Stimulated activated CD8-positive, alpha-beta memory T cell treated with anti-CD3 and anti-CD28 coated beads, Interleukin-2, amount 100 ng/mL, for 48 hours (primary cell): ENCODE results near the gene AADACL2.
"Not testable (repeated sequence)": the region's sequence is repeated elsewhere in the genome, so short reads cannot be mapped to it uniquely, and the experiment has no call there.

ENCODE experiments used
- DNase-seq, 2 donors: peaks; one replicate each; pipeline ENCODE4 v3.0.0-alpha.2; 2020; ENCODE audit warnings: low read depth in 2 of 2

Gene AADACL2

GRCh38 chr3:151733613-151734012, at the start of gene AADACL2:
TSS of gene AADACL2 (plus strand) at chr3:151733927. CDS start at chr3:151734036, 109 bp downstream.
- DNase-seq = no peak

DNA sequence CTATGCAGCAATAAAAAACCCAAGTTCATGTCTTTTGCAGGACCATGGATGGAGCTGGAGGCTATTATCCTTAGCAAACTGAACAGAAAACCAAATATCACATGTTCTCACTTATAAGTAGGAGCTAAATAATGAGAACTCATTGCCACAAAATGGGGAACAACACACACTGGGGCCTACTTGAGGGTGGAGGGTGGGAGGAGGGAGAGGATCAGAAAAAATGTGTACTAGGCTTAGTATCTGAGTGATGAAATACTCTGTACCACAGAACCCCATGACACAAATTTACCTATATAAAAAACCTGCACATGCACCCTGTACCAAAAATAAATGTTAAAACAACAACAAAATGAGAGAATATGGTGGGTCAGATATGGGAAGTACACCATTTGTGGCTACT, 49.6 kb upstream of the AADACL2 start:
- no peak for DNase-seq

GRCh38 chr3:151686257-151686656, 47.5 kb upstream of the AADACL2 start:
- no peak for DNase-seq

DNA sequence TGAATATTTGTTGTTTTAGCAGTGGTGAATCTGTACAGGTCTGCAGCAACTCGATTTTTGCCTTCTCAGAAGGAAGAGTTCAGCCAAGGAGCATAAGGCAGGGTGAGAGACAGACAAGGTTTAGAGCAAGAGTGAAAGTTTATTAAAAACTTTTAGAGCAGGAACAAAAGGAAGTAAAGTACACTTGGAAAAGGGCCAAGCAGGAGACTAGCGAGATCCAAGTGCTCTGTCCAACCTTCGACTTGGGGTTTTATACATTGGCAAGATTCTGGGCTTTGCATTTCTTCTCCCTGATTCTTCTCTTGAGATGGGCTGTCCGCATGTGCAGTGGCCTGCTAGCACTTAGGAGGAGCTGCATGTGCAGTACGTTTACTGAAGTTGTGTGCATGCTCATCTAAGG, 46.7 kb upstream of the AADACL2 start:
- no peak for DNase-seq

DNA sequence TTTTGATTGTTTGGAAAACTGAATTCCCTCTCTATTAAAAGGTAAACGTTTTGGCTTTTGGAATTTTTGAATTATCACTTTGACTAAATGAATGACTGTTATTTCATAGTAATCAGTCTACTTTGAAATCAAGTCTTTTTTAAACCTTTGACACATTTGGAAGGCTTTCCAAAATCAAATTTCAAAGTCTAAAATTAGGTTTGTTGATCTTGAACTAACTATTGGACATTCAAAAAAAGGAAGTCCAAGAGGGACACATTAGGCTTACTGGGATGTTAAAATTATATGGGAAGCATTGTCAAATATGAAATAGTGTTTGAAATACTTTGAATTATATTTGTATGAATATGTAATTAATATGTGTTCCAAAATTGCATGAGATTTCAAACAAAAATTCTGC, 45.2 kb upstream of the AADACL2 start:
- no peak for DNase-seq

GRCh38 chr3:151690645-151691044, 43.1 kb upstream of the AADACL2 start:
- no peak for DNase-seq

- DNase-seq = no peak
These were observed 36.2 kb upstream of the AADACL2 start for GRCh38 chr3:151697496-151697895.

DNA sequence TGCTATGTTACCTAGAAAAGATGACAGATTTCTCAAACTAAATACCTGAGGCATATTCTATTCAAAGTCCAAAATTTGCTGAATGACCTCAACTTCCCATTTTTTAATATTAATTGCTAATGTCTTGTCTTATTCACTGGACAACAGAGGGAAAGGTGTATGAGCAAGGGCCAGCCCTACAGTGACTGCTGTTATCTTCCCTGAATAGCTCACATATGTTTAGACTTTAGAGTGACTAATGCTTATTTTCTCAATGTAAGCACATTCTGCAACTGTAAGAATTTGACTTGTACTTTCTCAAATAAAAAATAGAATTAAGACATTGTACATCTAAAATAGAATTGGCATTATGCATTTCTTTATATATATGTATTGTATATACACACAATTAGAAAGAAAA, 26.5 kb upstream of the AADACL2 start:
- no peak for DNase-seq

DNA sequence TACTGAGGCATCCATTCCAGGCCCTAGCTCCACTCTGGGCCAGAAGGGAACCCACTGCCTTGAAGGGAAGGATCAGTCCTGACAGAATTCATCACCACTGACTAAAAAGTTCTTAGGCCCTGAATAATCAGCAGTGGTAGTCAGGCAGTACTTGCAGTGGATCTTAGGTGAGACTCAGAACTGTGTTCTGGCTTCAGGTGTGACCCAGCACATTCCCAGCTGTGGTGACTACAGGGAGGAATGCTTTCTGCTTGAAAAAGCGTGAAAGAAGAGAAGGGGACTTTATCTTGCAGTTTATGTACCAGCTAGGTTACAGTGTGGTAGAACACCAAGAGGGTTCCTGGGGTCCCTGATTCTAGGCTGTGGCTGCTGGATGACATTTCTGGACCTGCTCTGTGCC, 24.9 kb upstream of the AADACL2 start:
- DNase-seq = no peak

GRCh38 chr3:151709847-151710246, 23.9 kb upstream of the AADACL2 start:
- DNase-seq = no peak

DNA sequence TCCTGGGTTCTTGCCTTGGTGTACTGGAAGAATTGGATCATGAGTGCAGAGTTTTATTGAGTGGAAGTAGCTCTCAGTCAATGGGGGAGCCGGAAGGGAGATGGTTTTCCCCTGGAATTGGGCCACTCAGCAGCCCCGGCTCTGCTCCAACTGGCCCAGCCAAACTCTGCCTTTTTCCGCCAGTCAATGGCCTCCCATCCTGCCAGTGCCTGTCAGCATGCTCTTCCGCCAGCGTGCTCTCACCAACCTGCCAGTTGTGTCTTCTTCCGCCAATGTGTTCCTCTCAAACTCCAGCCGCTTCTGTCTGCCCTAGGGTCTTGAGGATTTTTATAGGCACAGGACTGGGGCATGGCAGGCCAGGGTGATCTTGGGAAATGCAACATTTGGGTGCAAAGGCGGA, 12.4 kb upstream of the AADACL2 start:
- no peak for DNase-seq

DNA sequence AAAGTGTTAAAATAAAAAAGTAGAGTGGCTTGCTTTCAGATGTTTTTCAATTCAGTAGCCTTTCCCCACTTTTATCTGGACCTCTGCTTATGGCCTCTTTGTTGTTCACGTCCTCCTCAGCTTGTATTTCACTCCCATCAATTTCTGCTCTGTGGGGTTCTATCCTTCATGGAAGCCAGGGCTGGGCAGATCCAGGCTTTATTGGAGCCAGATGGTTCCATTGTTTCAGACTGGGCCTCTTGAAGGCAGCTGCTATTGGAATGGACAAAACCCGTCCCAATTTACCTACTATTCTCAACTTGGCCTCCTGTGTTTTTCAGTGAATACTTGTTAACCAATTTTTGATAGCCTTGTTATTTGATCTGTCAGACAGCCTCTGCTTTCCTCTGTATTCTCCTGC, 10.9 kb upstream of the AADACL2 start:
- DNase-seq = no peak

- DNase-seq = no peak
These were observed 8.9 kb upstream of the AADACL2 start for GRCh38 chr3:151724576-151725562.

DNA sequence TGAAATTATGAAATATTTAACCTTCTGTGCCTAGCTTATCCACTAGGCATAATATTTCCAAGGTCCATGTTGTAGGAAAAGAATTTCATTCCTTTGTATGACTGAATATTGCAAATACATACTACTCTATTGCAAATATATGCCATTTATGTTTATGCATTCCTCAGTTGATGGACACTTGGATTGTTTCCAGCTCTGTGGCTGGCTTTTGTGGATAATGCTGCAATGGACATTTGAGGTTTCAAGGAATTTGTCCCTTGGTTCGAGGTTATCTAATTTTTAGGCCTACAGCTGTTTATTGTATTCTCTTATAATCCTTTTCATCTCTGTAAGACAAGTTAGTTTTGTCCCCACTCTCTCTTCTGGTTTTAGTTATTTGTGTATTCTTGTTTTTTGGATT, 7.7 kb upstream of the AADACL2 start:
- DNase-seq = no peak

DNA sequence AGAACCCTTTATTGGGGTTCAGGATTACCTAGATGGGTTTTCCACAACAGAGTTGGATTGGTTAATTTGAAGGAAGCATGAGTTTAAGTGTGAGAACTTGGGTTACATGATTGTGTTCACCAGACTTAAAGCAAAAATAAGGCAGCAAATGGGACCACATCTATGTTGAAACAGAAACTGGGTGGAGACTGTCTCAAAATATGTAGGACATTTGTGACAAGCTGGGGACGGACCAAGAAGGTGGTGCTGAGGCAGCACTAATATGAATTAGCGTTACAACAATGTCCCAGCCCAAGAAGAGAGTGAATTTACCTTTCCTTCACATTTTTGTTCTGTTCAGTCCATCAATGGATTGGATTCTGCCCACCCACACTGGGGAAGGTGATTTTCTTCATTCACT, 866 bp upstream of the AADACL2 start:
- DNase-seq = no peak

GRCh38 chr3:151740581-151740980, 6.9 kb downstream of the AADACL2 start:
- no peak for DNase-seq

GRCh38 chr3:151743855-151744254, 10.1 kb downstream of the AADACL2 start:
- no peak for DNase-seq

GRCh38 chr3:151750181-151750580, 16.5 kb downstream of the AADACL2 start:
- DNase-seq = no peak

GRCh38 chr3:151750678-151751077, 17.0 kb downstream of the AADACL2 start:
- DNase-seq = no peak

GRCh38 chr3:151751161-151751560, 17.4 kb downstream of the AADACL2 start:
- no peak for DNase-seq

DNA sequence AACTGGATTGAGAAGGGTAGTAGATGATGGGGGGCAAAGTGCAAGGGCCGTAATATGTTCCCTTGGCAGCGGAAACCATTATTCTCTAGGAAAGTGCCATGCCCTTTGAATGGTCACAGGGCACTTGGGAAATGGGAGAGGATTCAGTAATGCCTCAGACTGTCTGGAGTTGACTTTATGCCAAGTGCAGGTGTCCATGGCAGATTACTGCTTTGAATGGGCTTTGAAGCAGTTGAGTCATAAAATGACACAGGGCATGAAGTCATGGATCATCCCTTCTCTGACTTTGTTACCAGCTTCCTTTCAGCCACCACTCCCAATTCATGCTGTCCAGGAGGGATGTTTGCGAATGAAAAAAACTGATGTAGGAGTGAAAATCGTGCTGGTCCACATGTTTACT, 20.1 kb downstream of the AADACL2 start:
- no peak for DNase-seq

DNA sequence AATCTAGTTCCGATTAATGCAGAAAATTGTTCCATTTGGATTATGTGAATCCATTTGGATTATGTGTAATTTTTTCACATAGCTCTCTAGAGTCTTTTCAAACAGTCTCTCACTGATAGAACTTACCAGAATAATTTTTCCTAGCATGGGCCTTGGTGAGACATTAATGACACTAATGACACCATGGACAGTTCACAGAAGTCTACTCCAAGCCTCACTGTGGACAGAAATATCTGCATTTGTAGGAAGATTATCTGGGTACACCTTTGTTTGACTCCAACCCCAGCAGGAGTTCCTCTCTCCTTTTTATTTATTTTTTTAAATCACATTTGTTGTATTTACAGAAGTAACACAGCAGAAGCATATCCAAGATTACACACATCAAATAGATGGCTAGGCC, 27.9 kb downstream of the AADACL2 start:
- no peak for DNase-seq

- DNase-seq = not testable (repeated sequence)
These were observed 31.0 kb downstream of the AADACL2 start for GRCh38 chr3:151764699-151765098.

DNA sequence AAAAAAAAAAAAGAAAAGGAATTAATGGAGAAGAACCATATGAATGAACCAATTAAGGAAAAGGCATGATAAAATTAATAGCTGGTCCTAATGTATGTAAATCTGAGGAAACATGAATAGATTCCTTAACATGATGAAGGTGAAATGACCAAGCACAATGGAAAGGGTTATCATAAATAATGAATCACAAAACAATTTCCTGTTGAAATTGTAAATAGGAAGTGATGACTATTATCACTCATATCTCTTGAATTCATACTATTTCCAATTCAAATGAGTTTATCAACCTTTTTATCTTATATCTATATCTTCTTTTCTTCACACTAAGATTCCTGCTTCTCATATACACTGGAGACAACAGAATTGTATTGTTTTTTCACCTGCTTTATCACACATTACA, 32.0 kb downstream of the AADACL2 start:
- no peak for DNase-seq
